ENCODE results near the gene SLC2A14. TPM values are rescaled to one million over a fixed set of nuclear protein-coding genes. Genes with fewer than 3 reads are reported as not detected.
"Not testable (repeated sequence)": the region's sequence is repeated elsewhere in the genome, so short reads cannot be mapped to it uniquely, and the experiment has no call there.

The SLC2A14 gene
- total RNA-seq, result 95.3 TPM

- ATAC-seq, result no peak
- DNase-seq (ENCODE audit: low spot score), result no peak
Observed at GRCh38 chr12:7872566-7873319, at the start of gene SLC2A14. SLC2A14 (minus strand) TSS chr12:7872915; CDS start chr12:7869880, 3,035 bp downstream.

- not testable (repeated sequence) for DNase-seq (ENCODE audit: low spot score); ATAC-seq
Observed at GRCh38 chr12:7921181-7921580, 48.5 kb upstream of the SLC2A14 start.

- DNase-seq (ENCODE audit: low spot score); ATAC-seq: not testable (repeated sequence)
Observed at GRCh38 chr12:7918268-7918590, 45.5 kb upstream of the SLC2A14 start.

- DNase-seq (ENCODE audit: low spot score), result no peak
- ATAC-seq, result no peak
Observed at GRCh38 chr12:7917392-7918267, 44.9 kb upstream of the SLC2A14 start.

GRCh38 chr12:7916936-7917335, 44.2 kb upstream of the SLC2A14 start:
- ATAC-seq (no peak), DNase-seq (ENCODE audit: low spot score) (no peak)

GRCh38 chr12:7915661-7916403, 43.1 kb upstream of the SLC2A14 start:
- DNase-seq (ENCODE audit: low spot score) (no peak), ATAC-seq (no peak)

GRCh38 chr12:7910106-7910505, 37.4 kb upstream of the SLC2A14 start:
- not testable (repeated sequence) for ATAC-seq; DNase-seq (ENCODE audit: low spot score)

GRCh38 chr12:7907009-7907408, 34.3 kb upstream of the SLC2A14 start:
- peak; percentile 99 for ATAC-seq

GRCh38 chr12:7906303-7906702, 33.6 kb upstream of the SLC2A14 start:
- peak; percentile 22 for ATAC-seq
- DNase-seq (ENCODE audit: low spot score), result not testable (repeated sequence)

More at GRCh38 chr12:7907009-7907408, 34.3 kb upstream of the SLC2A14 start:
- DNase-seq (ENCODE audit: low spot score), result peak; percentile 74

- not testable (repeated sequence) for DNase-seq (ENCODE audit: low spot score); ATAC-seq
Observed at GRCh38 chr12:7905600-7906125, 32.9 kb upstream of the SLC2A14 start.

- DNase-seq (ENCODE audit: low spot score) (no peak), ATAC-seq (no peak)
Observed at GRCh38 chr12:7905071-7905470, 32.4 kb upstream of the SLC2A14 start.

GRCh38 chr12:7902416-7902815, 29.7 kb upstream of the SLC2A14 start:
- ATAC-seq; DNase-seq (ENCODE audit: low spot score): not testable (repeated sequence)

GRCh38 chr12:7899755-7900154, 27.0 kb upstream of the SLC2A14 start:
- no peak for ATAC-seq
- DNase-seq (ENCODE audit: low spot score), result no peak

GRCh38 chr12:7896726-7897125, 24.0 kb upstream of the SLC2A14 start:
- DNase-seq (ENCODE audit: low spot score) (peak; percentile 72), ATAC-seq (peak; percentile 56)

- DNase-seq (ENCODE audit: low spot score) (no peak), ATAC-seq (no peak)
Observed at GRCh38 chr12:7892186-7892980, 19.7 kb upstream of the SLC2A14 start.

- DNase-seq (ENCODE audit: low spot score) (no peak), ATAC-seq (no peak)
Observed at GRCh38 chr12:7884689-7885088, 12.0 kb upstream of the SLC2A14 start.

- DNase-seq (ENCODE audit: low spot score); ATAC-seq: not testable (repeated sequence)
Observed at GRCh38 chr12:7881736-7882120, 9.0 kb upstream of the SLC2A14 start.

- DNase-seq (ENCODE audit: low spot score); ATAC-seq: not testable (repeated sequence)
Observed at GRCh38 chr12:7880952-7881735, 8.4 kb upstream of the SLC2A14 start.

GRCh38 chr12:7879246-7879645, 6.5 kb upstream of the SLC2A14 start:
- peak; percentile 11 for ATAC-seq

More at GRCh38 chr12:7879246-7879645, 6.5 kb upstream of the SLC2A14 start:
- no peak for DNase-seq (ENCODE audit: low spot score)

All from left lobe of liver (tissue), 2 donors.